Adrenal gland (tissue), 12 donors: ENCODE measurements around the gene STARD13. TPM values are rescaled to one million over a fixed set of nuclear protein-coding genes. Genes with fewer than 3 reads are reported as not detected.
"Not testable (repeated sequence)": the region's sequence is repeated elsewhere in the genome, so short reads cannot be mapped to it uniquely, and the experiment has no call there.

Source experiments
- DNase-seq, 7 donors: peaks; one replicate each; pipeline ENCODE4 v3.0.0-alpha.2; 2019 to 2020
- H3K27ac ChIP-seq, 5 donors: fragments of 200-600 bp; sonication (generic) in 4 of 5; 1 replicate in 3 of 5; 2 replicates in 2 of 5; pipeline versions ENCODE4 v1.5.1 to v1.8.0; 2016 to 2020; ENCODE audit warnings: mild to moderate bottlenecking in 1 of 5
- H3K27me3 ChIP-seq: fragments of 200-600 bp; 2 replicates; pipeline ENCODE4 v1.8.0; 2021
- H3K36me3 ChIP-seq, 2 donors: fragments of 200-600 bp; replicated peaks in 1 of 2; 1 replicate in 1 of 2; 2 replicates in 1 of 2; pipeline versions ENCODE4 v1.5.1 to v1.8.0; 2018 to 2022
- H3K4me1 ChIP-seq, 2 donors: fragments of 200-600 bp; replicated peaks in 1 of 2; 1 replicate in 1 of 2; 2 replicates in 1 of 2; pipeline versions ENCODE4 v1.5.1 to v1.8.0; 2018 to 2021
- H3K4me3 ChIP-seq, 4 donors: fragments of 200-600 bp; sonication (generic) in 3 of 4; one replicate each; pipeline ENCODE4 v1.5.1; 2016 to 2018
- H3K9me3 ChIP-seq, 3 donors: fragments of 200-600 bp; sonication (generic) in 1 of 3; replicated peaks in 1 of 3; 1 replicate in 2 of 3; 2 replicates in 1 of 3; pipeline versions ENCODE4 v1.5.1 to v1.8.0; 2016 to 2021
- POLR2A ChIP-seq, 2 donors: fragments of 450-650 bp; IDR thresholded peaks; one replicate each; pipeline ENCODE4 v1.6.1; 2017; ENCODE audit warnings: antibody characterized with exemption in 2 of 2, mild to moderate bottlenecking in 2 of 2, moderate library complexity in 1 of 2
- WGBS, 4 donors: extraction: QIAGEN DNeasy Blood & Tissue Kit in 2 of 4; methylation state at CpG; one replicate each; pipeline versions ENCODE4 v1.1.5 to v1.1.7; 2013 to 2017; 5-methylcytosine and 5-hydroxymethylcytosine counted together
- intact Hi-C, 2 donors: fragments of 100-400 bp; cut with DNase I; formaldehyde crosslinking; loops; one replicate each; pipeline versions ENCODE4 v1.14.1 to v1.15.0; 2022 to 2023
- polyA plus RNA-seq, 3 donors: library from polyadenylated mRNA; stranded (reverse); fragments of 200-250 nt in 2 of 3; fragments of 350-450 nt in 1 of 3; fragmentation: Illumina TruSeq in 1 of 3; extraction: RNeasy Lipid Tissue Mini Kit (QIAGEN cat#74804) in 1 of 3; gene quantifications; one replicate each; pipeline ENCODE4 v1.2.3, GENCODE V29; 2013 to 2014
- total RNA-seq, 9 donors: library from RNA; depleted of rRNA in 4 of 9; stranded (reverse); fragments of >200 nt in 4 of 9; fragments of 120-200 nt in 1 of 9; fragmentation: NEBNext Ultra II Directional in 1 of 9; extraction: Animal tissue kit (Norgen Biotek cat#: 25700) in 1 of 9; gene quantifications; one replicate each; pipeline versions ENCODE4 v1.1.0 to v1.2.4, GENCODE V29; 2013 to 2023
- TF ChIP-seq, protein P1 (sequence below), 6 experiments: fragments of 450-650 bp in 4 of 6; fragments of 200-600 bp in 2 of 6; sonication (generic) in 1 of 6; IDR thresholded peaks; 1 replicate in 5 of 6; 2 replicates in 1 of 6; pipeline versions ENCODE4 v1.5.1 to v1.8.0; 2016 to 2021; ENCODE audit warnings: antibody characterized with exemption in 6 of 6, mild to moderate bottlenecking in 2 of 6, moderate library complexity in 1 of 6
- donor health status: healthy with polysubstance abuse.
- donor health status: Bipolar disorder and iron deficiency.
- donor health status: DM: yes; HTN: yes; CAD: no.
- donor health status: DM: no; HTN: no; CAD: no.
- donor health status: DM: no; HTN: no; CAD: no.
- donor health status: DM: yes; HTN: yes; CAD: no.

The STARD13 gene
- total and polyA plus RNA-seq, 12 donors = 10.5 to 79.8 (median 33.6) TPM

DNA sequence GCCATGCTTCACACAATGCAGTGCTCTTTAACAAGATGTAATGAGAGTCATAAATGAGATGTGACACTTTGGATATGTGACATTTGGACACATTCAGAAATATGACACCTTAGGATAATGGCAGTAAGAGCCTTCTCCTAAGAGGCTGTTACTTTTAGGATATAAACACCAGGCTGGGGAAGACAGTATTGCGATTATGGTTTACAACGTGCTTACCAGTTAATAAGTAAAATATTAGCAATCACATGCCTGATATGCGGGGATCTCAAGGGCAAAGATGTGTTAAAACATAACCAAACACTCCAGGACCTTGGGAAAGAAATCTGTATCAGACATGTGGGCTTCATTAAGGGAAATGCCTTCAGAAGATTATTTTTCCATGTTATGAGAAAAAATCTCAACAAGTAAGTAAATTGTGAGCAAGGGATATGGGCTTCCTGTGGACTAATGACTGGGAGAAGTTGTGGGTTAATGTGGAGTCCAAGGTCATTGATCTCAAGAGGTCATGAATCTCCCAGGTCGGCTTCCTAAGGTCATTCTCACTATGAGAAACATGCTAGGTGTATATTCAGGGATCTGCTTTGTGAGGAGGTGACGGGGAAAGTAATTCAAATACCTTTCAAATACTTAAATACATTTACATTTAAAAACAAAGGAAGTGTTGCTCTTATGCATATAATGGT lies 105.3 kb downstream of the STARD13 start:
- Histone ChIP-seq H3K27me3 (no peaks in the 10 kb centered on the region), H3K4me1 (peaks cover 4 to 48% of the 10 kb centered on the region in 2 donors), H3K36me3 (no peaks in the 10 kb centered on the region), H3K27ac (no peak overlapping the region), H3K9me3 (no peaks in the 10 kb centered on the region), H3K4me3 (no peak overlapping the region)
- no peak for TF ChIP-seq POLR2A (IDR thresholded peaks at IDR 0.05)
- TF ChIP-seq, protein P1, sequence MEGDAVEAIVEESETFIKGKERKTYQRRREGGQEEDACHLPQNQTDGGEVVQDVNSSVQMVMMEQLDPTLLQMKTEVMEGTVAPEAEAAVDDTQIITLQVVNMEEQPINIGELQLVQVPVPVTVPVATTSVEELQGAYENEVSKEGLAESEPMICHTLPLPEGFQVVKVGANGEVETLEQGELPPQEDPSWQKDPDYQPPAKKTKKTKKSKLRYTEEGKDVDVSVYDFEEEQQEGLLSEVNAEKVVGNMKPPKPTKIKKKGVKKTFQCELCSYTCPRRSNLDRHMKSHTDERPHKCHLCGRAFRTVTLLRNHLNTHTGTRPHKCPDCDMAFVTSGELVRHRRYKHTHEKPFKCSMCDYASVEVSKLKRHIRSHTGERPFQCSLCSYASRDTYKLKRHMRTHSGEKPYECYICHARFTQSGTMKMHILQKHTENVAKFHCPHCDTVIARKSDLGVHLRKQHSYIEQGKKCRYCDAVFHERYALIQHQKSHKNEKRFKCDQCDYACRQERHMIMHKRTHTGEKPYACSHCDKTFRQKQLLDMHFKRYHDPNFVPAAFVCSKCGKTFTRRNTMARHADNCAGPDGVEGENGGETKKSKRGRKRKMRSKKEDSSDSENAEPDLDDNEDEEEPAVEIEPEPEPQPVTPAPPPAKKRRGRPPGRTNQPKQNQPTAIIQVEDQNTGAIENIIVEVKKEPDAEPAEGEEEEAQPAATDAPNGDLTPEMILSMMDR (IDR thresholded peaks at IDR 0.05) = no peak
- no peak for DNase-seq
- 69 to 79% (median 74%) methylated on average over 5 of the region's 5 CpGs for WGBS, 4 donors
- intact Hi-C loops = no loop called here

DNA sequence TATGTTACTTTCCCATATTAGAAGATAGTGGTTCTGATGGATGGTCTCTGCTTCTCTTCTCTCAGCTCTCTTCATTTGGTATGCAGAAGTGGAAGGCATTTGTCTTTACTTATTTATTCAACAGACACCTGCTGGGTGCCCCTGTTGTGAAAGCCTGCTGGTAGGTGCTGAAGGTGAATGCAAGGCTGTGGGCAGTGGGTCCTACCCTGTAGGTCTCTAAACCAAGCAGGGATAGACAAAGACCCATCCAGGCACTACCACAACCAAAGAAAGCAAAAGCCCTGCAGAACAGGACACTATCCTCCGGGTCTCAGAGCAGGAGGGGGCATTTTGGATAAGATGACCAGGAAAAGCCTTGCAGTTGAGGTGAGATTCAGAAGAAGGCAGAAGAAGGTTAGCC lies 106.1 kb downstream of the STARD13 start:
- Histone ChIP-seq H3K9me3 (no peaks in the 10 kb centered on the region), H3K4me1 (peaks cover 4 to 50% of the 10 kb centered on the region in 2 donors), H3K36me3 (no peaks in the 10 kb centered on the region), H3K27ac (no peak overlapping the region), H3K27me3 (no peaks in the 10 kb centered on the region), H3K4me3 (no peak overlapping the region)
- no peak for DNase-seq
- WGBS, 4 donors = 90 to 100% (median 96%) methylated on average over 1 of the region's 1 CpG
- intact Hi-C loops = no loop called here
- no peak for TF ChIP-seq POLR2A (IDR thresholded peaks at IDR 0.05)

DNA sequence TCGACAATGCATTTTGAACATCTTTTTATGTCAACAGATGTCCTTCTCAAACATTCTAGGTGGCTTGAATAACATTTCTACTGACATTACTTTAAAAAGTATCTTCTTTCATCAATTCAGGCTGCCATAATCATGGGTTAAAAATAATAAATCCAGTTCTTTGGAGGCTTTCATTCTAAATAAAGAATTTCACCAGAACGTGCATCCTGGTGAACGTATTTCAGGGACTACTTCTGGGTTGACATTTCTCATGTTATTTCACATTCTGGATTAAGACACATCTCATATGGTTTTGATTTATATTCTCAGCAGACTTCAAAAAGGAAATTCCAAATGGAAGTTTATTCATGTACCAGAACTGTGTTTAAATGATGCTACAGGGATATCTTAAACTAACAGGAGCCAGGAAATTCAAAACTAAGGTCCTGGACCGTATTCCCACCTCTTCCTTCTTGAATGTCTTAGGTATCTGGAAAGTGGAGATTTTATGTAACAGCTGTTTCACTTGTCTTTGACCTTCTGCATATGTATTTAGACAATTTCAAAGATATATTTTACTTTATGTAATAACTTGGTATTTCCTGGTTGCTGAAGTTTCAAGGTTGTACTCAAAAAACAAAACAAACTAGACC lies 107.2 kb downstream of the STARD13 start:
- intact Hi-C loops = no loop called here
- Histone ChIP-seq H3K4me1 (peaks cover 4 to 50% of the 10 kb centered on the region in 2 donors), H3K4me3 (no peak overlapping the region), H3K9me3 (no peaks in the 10 kb centered on the region), H3K27ac (no peak overlapping the region), H3K27me3 (no peaks in the 10 kb centered on the region), H3K36me3 (no peaks in the 10 kb centered on the region)
- WGBS, 4 donors = 69 to 73% (median 72%) methylated on average over 4 of the region's 4 CpGs
- no peak for TF ChIP-seq POLR2A (IDR thresholded peaks at IDR 0.05)
- TF ChIP-seq, protein P1 (IDR thresholded peaks at IDR 0.05) = no peak
- DNase-seq = no peak

DNA sequence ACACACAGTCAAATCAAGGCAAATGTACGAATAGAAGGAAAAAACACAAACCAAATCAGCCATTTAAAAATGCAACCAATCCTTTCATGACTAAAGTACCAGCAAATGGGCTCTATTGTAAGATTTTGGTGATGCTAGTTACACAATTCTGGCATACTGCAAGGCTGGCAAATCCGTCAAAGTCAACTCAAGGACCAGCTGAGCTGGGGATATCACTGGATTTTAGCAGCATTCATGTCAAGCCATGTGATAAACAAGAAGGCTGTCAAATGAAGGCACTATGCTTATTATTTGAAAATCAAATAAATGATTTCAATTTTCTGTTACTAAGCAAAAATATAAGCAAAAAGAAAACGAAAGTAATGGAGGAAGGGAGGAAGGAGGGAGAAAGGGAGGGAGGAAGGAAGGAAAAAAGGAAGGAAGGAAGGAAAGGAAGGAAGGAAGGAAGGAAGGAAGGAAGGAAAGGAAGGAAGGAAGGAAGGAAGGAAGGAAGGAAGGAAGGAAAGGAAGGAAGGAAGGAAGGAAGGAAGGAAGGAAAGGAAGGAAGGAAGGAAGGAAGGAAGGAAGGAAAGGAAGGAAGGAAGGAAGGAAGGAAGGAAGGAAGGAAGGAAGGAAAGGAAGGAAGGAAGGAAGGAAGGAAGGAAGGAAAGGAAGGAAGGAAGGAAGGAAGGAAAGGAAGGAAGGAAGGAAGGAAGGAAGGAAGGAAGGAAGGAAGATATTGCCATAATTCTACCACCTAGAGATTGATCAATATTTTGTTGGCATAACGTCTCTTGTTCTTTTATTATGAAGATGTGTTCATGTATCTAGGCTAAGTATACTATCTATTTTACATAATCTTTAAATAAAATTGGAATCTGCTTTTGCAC lies 108.0 kb downstream of the STARD13 start:
- H3K9me3 ChIP-seq, H3K36me3 ChIP-seq, intact Hi-C loops, H3K27me3 ChIP-seq, H3K4me3 ChIP-seq: not testable (repeated sequence)
- WGBS, 4 donors = 51 to 57% (median 52%) methylated on average over 4 of the region's 4 CpGs
- Histone ChIP-seq H3K27ac (peak overlapping the region in 2 of 5 donors; percentile 24 to 41), H3K4me1 (peaks cover 4 to 44% of the 10 kb centered on the region in 2 donors)
- DNase-seq = peak in 6 of 7 donors; percentile 57 to 84 (median 76)

DNA sequence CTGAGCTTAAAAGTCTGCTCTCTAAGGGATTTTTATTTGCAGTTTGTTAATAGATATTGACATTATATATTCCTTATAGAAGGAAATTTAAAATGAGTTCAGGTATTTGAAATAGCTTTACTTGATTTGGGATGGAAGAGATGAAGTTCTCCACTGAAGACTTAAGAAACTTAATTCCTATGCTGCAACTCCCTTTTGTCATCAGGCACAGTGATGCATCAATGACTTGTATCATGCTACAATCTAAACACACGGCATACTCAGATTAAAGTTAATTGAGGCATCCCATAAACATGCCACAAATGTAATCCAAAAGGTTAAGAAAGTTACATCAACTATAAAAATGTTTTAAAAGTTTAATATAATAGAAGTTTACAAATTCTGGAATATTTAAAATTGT lies 109.0 kb downstream of the STARD13 start:
- H3K4me1 ChIP-seq = peaks cover 4 to 40% of the 10 kb centered on the region in 2 donors
- intact Hi-C loops = no loop called here
- H3K27ac ChIP-seq = peak overlapping the region in 1 of 5 donors; percentile 24
- WGBS, 4 donors = 64 to 76% (median 69%) methylated on average over 1 of the region's 1 CpG
- H3K4me3 ChIP-seq = no peak overlapping the region
- TF ChIP-seq, protein P1 (IDR thresholded peaks at IDR 0.05) = no peak
- H3K36me3 ChIP-seq = no peaks in the 10 kb centered on the region
- no peak for DNase-seq
- no peaks in the 10 kb centered on the region for H3K27me3 ChIP-seq
- H3K9me3 ChIP-seq = no peaks in the 10 kb centered on the region
